Mucosa of gallbladder (tissue), 1 donor: Measurements from ENCODE around the gene ZNF500. TPM values are rescaled to one million over a fixed set of nuclear protein-coding genes. Genes with fewer than 3 reads are reported as not detected.

Experiments used
- DNase-seq: peaks from one replicate; pipeline ENCODE4 v3.0.0-alpha.2; 2020; ENCODE audit warnings: low spot score
- total RNA-seq: library from RNA; stranded (reverse); gene quantifications from one replicate; pipeline ENCODE4 v1.2.1, GENCODE V29; 2021
- donor health status: DM: no; HTN: no; CAD: no.

The ZNF500 gene
- total RNA-seq, 1 donor from 2014 or later, result 23.4 TPM

DNA sequence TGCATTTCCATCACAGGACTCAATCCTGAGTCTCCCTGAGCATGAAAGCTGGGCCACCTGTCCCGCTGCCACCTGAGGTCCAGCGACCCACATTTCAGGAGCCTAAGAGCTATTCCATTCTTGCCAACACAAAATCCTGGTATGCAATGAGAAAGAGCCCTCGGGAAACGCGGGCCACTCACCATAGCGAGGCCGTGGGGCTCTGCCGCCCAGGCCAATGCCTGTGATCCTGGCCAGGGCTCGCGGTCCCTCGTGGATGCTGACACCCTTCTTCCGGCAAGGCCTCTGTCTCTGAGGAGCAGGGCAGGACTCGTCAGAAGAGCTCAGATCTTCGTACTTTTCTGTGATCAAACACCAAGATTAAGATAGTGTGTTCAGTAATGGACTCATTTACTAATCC, 62.0 kb downstream of the ZNF500 start:
- DNase-seq, result no peak

DNA sequence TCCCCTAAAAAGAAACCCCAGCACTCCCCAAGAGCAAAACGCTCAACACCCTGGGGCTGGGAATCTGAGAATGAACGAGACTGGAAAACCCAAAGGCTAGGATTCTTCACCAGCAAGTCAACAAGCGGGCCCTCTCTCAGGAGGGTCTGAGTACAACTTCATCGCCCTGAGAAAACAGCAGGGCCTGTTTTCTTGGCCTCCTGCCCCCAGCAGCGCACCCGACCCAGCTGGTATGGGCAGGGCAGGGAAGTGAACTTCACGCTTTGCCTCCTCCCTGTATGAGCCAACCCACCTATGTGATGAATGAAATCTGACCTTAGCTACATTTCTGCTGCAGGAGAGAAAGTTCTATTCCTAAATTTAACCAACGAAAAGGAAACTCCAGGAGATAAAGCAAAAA, 62.5 kb downstream of the ZNF500 start:
- no peak for DNase-seq

DNA sequence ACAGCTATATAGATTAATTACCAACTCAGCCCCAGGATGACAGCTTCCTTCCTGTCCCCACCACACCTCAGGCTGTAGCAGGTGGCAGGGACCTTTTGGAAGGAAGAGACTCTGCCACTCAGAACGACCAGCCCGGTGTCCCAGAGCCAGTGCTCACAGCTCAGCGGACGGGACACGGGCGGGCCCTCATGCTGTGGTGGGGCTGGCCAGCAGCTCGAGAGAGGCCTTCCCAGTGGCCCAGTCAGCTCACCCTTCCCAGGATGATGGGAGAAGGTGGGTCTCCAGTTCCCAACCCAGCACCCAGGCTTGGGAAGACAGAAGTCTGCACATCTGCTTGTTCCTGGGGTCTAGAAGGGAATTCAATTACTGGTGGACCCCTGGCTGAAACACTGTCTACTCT, 63.1 kb downstream of the ZNF500 start:
- no peak for DNase-seq

DNA sequence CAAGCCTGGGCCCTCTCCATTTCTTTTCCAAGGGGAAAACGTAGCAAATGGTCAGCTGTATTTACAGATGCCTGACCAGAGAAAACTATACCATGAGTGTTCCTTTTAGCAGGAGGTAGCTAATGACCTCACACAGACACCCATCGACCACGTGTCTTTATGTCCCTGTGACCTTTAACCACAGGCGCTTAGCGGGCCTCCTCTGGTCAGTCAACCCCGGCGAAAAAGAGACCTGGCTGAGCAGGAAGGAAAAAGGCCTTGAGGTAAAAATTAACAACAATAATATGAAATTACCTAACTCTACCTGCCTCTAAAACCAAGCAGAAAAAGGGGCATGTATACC, 64.5 kb downstream of the ZNF500 start:
- no peak for DNase-seq

DNA sequence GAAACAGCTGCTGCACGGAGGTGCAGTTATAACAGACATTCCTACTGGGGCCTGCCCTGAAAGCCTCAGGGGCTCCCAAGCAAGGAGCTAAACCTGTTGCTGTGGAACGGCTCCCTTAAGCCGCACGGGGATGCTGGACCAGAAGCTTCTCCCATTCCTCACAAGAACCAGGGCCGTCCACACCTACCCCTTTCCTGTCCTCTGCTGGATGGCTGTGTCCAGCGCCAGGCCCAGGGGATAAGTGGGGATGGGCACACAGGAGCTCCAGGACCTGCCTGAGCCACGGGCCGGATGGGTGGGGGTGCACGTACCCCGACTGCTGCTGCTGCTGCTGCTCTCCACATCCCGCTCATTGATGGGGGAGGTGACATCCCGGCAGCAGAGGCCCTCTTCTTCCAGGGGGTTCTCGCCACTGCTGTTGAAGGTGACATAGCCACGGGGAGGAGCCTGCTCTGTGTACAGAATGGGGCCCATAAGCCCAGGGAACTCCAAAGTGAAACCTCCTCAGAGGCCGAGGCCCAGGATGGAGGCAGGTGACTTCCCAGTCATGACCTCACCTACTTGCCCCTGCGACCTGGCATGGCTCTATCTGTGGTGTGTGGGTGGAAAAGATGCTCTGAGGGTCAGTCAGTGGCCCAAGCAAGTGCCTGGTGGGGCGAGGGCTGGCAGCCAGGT, 65.0 kb downstream of the ZNF500 start:
- no peak for DNase-seq

DNA sequence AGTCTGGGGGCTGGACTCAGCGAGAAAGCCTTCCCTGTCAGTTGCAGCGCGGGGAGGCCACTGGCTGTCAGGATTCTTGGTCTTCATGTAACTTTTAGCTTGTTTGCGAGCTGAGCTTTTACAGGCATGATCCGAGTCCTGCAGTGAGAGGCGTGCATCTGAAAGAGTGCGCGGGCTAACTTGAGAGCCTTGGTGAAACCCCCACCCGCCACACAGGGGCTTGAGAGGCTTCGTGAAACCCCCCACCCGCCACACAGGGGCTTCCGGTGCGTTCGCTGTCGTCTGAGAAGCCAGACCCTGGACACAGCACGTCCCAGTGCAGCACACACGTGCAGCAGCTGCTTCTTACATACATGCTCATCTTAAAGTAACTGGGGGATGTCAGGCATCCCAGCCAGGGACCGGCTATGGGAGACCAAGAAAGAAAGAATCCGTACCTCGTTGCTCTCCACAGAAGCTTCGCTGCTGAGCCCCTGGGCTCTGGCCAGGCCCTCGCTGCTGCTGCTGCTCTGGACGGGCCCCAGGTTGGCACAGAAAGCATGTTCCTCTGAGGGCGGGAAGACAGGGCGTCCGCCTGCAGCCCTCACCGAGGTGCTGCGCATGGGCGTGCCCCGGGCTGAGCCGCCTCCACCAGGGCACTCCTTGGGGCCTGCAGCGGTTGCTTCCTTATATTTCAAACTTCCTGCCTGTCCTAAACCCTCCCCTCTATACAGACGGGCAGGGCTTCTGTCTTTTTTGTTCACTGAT, 65.8 kb downstream of the ZNF500 start:
- no peak for DNase-seq

DNA sequence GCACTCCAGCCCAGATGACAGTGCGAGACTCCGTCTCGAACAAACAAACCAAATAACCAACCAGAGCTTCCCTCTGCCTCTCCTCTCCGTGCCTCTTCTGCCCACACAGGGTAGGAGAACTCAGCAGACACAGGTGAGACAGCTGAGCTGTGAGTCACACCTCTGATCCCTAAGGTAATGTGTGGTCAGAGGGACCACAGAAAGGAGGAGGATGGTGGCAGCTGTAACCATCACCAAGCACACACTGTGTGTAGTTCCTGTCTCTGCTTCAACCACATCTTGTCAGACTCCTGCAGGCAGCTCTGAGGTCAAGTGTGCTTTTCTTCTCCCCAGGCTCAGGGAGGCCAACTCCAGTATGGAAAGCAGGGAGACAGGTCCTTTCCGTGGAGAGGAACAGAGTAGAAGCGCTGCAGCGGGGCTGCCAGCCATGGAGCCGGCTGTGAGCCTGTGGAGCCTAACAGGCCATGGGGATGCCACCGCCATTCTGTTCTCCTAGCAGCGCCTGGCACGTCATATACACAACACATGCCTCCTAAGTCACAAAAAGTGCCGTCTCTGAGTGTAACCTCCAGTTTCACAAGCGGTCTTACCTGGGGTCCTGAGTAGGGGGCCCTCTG, 66.5 kb downstream of the ZNF500 start:
- DNase-seq, result no peak

DNA sequence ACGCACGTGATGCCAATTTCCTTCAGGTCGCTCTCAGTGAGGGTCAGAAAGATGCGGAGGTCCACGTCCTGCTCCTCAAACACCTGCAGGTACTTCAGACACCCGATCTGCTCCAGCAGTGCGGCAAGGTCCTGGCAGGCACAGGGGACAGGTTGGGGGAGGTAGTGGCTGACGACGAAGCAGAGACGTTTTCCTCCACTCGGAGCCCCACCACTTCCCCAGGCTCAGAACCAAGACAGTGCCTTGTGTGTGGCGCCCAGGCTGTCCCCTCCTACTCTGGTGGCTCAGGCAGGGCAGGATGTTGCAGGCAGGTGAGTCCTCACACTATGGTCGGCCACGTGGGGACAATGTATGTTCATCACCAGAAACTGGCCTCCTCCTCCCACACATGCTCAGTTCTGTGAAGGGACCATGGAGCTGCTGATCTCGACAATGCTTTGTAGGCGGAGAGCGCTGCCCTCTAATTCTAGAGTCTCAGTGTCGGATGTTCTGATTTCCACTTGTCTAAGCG, 67.9 kb downstream of the ZNF500 start:
- no peak for DNase-seq

DNA sequence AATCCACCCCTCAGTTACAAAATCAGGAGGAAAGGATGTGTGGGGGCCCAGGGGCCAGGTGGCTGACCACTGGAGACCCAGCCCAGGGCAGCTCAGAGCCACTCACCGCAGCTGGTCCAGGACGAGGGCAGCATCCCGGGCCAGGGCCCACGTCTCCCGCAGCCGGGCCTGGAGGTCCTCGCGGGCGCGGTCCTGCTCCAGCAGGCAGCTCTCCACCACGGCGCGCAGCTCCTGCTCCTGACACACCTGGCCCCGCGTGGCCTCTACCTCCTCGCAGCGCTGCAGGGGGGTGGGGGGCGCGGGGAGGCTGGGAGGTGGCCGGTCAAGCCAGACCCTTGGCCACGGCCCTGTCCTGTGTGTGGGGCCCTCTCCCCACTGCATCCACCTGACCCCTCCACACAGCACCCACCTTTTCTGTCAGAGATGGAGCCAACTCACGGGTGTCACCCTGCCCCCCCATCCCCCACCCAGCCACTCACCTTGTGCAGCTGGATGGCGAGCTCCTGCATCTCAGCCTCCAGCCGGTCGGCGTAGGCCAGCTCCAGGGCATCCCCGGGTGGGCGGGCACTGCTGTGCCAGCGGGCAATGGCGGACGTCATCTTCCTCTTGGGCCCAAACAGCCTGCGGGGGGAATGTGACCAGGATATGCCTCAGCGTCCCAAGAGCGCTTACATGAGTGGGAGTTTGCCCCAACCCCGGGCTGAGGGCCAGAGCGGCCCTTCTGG, 68.5 kb downstream of the ZNF500 start:
- DNase-seq, result no peak

Other genes starting within 250 kb of the ZNF500 start
- gene CDIP1, start 228.4 kb downstream of the ZNF500 start, total RNA-seq, result 38.7 TPM
- gene C16orf96, start 210.8 kb downstream of the ZNF500 start, total RNA-seq, result 0.06 TPM
- 49.1 TPM for gene UBALD1, start 152.3 kb downstream of the ZNF500 start, total RNA-seq
- 127 TPM for gene MGRN1, start 142.3 kb downstream of the ZNF500 start, total RNA-seq
- gene NUDT16L1, start 73.6 kb downstream of the ZNF500 start, total RNA-seq, result 67.0 TPM
- 27.1 TPM for gene ANKS3, start 32.9 kb downstream of the ZNF500 start, total RNA-seq
- 2.5 TPM for gene DNAAF8, start 32.6 kb downstream of the ZNF500 start, total RNA-seq
- not detected for gene SEPTIN12, start 21.2 kb upstream of the ZNF500 start, total RNA-seq
- gene SMIM22, start 28.2 kb upstream of the ZNF500 start, total RNA-seq, result 194 TPM
- 71.0 TPM for gene ROGDI, start 35.5 kb upstream of the ZNF500 start, total RNA-seq
- 128 TPM for gene GLYR1, start 80.1 kb upstream of the ZNF500 start, total RNA-seq
- 35.3 TPM for gene UBN1, start 80.3 kb upstream of the ZNF500 start, total RNA-seq
- 62.2 TPM for gene PPL, start 170.0 kb upstream of the ZNF500 start, total RNA-seq
- 0.49 TPM for gene SEC14L5, start 191.2 kb upstream of the ZNF500 start, total RNA-seq